ENCODE measurements around the gene NGB. TPM values are rescaled to one million over a fixed set of nuclear protein-coding genes. Genes with fewer than 3 reads are reported as not detected.

Gene NGB
- total and polyA plus RNA-seq, 2 donors (not counting 3 experiments of a cell fraction or from before 2014, with no cell fraction given), result not detected

- Histone ChIP-seq H3K4me1 (ENCODE audit: control insufficient read depth, extremely low read depth, insufficient read depth, low read length) (no peaks in the 10 kb centered on the region), H3K4me3 (replicated peaks in 1 of 3; ENCODE audit: insufficient read depth in 1 of 3, low read depth in 1 of 3, low read length in 3 of 3) (no peak overlapping the region), H3K27ac (ENCODE audit: insufficient read depth, low read depth, low read length) (no peak overlapping the region), H3K36me3 (ENCODE audit: control insufficient read depth in 2 of 2, extremely low read depth in 1 of 2, insufficient read depth in 2 of 2, low read length in 2 of 2) (no peaks in the 10 kb centered on the region), H3K9me1 (replicated peaks; ENCODE audit: control insufficient read depth, extremely low read depth, insufficient read depth, low read length) (no peaks in the 10 kb centered on the region), H2AFZ (ENCODE audit: low read depth, low read length) (no peak overlapping the region), H3K4me2 (ENCODE audit: insufficient read depth, low read length) (no peak overlapping the region), H3K79me2 (ENCODE audit: control insufficient read depth, insufficient read depth, low read length) (no peaks in the 10 kb centered on the region), H3K9ac (replicated peaks; ENCODE audit: extremely low read depth, insufficient read depth, low read length) (no peak overlapping the region), H3K9me3 (replicated peaks; ENCODE audit: control insufficient read depth, insufficient read depth, low read length) (no peaks in the 10 kb centered on the region), H3K27me3 (ENCODE audit: control insufficient read depth in 2 of 2, insufficient read depth in 2 of 2, low read length in 2 of 2) (peaks cover 18 to 22% of the 10 kb centered on the region in 2 experiments), H4K20me1 (replicated peaks; ENCODE audit: control insufficient read depth, extremely low read depth, insufficient read depth, low read length) (no peaks in the 10 kb centered on the region)
- DNase-seq (ENCODE audit: low read depth, low spot score), result no peak
- ChIA-PET CTCF (interaction anchor here (2.4 kb wide), 1 partner anchor 50 kb away, joined by 7 read pairs; no protein-coding TSS in a partner anchor), POLR2A (no interaction called here)
- no peak for TF ChIP-seq EZH2 (IDR thresholded peaks at IDR 0.05; ENCODE audit: borderline replicate concordance, low read depth, low read length, severe bottlenecking)
- TF ChIP-seq MAX (IDR thresholded peaks at IDR 0.05; ENCODE audit: insufficient read depth, insufficient read length), result no peak
- TF ChIP-seq POLR2AphosphoS5 (IDR thresholded peaks at IDR 0.05; ENCODE audit: insufficient read depth, low read depth, low read length), result no peak
- no peak for TF ChIP-seq POLR2A (IDR thresholded peaks at IDR 0.05; ENCODE audit: low read depth, low read length)
- TF ChIP-seq FOS (IDR thresholded peaks at IDR 0.05; ENCODE audit: borderline replicate concordance, insufficient read depth, low read length), result no peak
- TF ChIP-seq MYC (IDR thresholded peaks at IDR 0.05; ENCODE audit: low read depth, low read length), result no peak
- no peak for TF ChIP-seq JUN (IDR thresholded peaks at IDR 0.05; ENCODE audit: borderline replicate concordance, insufficient read depth, insufficient read length, low read depth)
- no peak for TF ChIP-seq CTCF (IDR thresholded peaks at IDR 0.05; ENCODE audit: extremely low read depth in 1 of 2, insufficient read depth in 1 of 2, low read depth in 1 of 2, low read length in 2 of 2)
- no peak for TF ChIP-seq GATA2 (IDR thresholded peaks at IDR 0.05; ENCODE audit: insufficient read depth, insufficient read length, low read depth, low read length)
- BruUV-seq (replicated peaks), result no TSS peak
- no peak for FAIRE-seq
- dilution Hi-C loops (cut with MboI; ENCODE audit: extremely low pct_ligation_motif_present, low sequenced_read_pairs) (no loop called here), intact Hi-C loops (cut with micrococcal nuclease) (no loop called here)
These were observed 5.3 kb downstream of the NGB start for GRCh38 chr14:77265561-77266335.
